GM18868 (cell line): ENCODE measurements around the gene HSF2.

Source experiments
- ATAC-seq: cut with Tn5 transposase; IDR thresholded peaks from one replicate; pipeline ENCODE4 v1.9.1; 2021; ENCODE audit warnings: mild to moderate bottlenecking, moderate library complexity; ENCODE audit not compliant: unreplicated experiment

Gene HSF2

DNA sequence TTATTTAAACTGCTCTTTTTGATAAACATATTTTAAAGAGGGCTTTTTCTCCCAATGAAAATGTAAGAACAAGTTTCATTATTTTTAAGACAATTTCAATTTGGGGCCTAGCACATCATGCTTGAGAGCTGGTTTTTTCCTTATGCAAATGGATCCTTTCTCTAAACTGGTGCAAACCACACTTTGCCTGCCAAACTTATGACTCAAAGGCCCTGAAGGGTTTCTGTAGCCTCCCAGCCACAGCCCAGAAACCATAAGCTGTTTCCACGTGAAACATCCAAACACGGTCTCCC is 451 bp upstream of the HSF2 start:
- ATAC-seq, result no peak

DNA sequence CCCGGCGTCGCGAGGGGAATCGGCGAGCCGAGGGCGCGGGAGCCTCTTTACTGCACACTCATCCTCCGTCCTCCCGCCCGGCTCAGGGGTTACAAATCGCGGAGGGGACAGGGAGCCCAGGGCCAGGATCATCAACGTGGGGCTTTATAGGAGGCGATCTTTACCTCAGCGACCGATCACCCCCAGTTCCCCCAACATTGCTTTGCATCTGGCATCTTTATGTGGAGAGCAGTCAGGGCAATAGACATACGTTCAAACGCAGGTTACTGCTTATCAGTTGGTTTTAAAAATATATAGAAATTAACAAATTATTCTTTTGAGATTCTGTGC is 634 bp downstream of the HSF2 start:
- ATAC-seq, result peak; percentile 7

DNA sequence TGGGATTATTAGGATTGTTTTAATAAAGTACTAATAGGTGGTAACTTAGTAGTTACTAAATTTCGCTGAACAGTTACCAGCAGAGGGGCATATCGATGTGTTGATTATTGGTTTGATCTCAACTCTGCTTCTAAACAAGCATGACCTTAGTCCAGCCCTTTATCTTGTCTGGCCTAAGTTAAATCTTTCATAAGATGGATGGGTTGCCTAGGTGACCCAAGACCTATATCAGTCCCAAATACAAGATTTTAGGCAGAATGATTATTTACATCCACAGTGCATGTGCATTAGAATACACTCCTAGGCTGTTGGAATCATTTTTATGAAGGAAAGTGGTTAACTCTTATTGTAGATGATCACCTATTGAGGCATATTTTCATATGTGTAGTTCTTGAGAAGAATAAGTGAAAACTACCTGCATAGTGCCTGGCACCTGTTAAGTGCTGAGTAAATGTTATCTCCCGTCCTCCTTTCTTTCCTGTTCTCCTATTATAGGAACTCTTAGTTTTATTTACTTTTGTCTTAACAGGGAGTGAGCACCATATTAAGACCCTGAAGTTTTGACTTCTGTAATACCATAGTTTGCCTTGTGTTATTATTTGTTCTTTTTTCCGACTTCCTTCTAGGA is 1.1 kb downstream of the HSF2 start:
- ATAC-seq, result no peak

DNA sequence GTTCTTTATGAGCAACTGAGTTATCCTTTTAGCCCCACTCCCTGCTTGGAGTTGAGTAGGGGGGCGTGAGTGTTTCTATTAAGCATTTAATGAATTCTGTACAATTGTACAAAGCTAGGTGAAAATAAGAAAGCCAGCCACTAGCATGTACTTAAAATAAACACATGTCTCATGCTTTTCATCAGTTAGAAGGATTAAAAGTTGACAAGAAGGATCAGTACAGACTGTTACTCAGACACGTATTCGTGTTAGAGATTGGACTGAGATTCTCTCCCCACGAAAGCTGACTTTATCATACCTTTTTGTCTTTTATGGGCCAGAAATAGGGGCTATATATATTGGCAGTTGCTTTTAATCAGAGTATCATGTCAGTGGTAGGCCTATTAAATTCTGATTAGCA is 1.7 kb downstream of the HSF2 start:
- no peak for ATAC-seq

DNA sequence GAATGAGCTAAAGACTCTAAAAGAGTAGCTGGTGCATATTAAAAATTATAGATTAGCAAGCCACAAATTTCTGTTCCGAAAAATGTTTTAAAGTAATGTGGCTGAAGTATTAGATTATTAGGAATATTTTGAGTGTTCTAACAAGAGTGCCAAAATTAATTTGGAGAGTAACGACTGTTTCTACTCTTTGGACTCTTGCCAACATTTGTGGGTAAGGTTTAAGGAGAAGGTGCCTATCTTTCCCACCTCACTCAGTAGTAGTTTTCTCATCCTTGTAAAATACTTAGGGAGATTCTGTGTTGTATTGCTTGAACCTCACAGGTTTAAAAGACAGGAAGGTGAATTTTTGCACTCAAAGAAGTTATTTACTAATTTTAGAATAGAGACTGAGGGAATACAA is 5.0 kb downstream of the HSF2 start:
- no peak for ATAC-seq

DNA sequence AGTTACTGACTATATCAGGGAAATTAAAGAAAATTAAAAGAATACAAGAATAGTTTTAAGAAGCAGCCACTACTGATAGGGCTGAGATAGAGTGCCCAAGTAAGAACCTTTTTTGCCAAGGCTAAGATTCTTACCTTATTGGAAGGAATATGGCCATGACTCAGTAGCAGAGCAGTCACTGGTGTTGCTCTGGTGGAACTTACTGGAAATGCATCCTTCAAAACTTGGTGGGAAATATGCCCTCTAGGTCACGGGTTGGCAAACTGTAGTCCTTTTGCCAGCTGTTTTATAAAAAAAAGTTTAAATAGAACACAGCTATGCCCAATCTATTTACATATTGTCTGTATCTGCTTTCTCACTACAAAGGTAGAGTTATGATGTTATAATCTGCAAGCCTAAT is 6.0 kb downstream of the HSF2 start:
- no peak for ATAC-seq

DNA sequence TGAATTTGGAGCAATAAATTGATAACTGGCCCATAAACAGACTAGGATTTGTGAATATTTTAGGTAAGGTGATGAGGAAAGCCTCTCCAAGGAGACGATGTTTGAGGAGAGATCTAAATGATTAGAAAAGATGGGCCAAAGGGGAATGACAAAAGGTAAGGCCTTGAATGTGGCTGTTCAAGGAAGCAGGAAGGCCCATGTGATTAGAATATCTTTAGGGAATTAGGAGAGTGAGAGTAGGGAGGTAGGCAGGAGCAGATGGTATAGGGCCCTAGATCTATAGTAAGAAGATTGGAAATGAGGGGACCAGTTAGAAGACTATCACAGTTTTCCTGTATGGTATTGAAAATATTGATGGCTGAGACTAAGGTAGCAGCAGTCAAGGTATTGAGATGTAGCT is 6.7 kb downstream of the HSF2 start:
- ATAC-seq, result no peak

DNA sequence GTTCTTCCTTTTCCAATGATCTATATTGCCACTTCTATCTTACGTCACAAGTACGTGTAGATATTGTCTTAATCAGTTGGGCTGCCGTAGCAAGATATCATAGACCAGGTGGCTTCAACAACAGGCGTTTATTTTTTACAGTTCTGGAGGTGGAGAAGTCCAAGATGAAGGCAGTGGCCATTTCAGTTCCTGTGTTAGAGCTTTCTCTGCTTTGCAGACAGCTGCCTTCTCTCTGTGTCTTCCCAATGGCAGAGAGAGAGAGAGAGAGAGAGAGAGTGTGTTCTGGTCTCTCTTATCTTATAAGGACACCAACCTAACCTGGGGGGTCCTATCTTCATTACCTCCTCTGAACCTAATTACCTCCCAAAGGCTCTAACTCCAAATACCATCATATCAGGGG is 8.3 kb downstream of the HSF2 start:
- ATAC-seq, result no peak

DNA sequence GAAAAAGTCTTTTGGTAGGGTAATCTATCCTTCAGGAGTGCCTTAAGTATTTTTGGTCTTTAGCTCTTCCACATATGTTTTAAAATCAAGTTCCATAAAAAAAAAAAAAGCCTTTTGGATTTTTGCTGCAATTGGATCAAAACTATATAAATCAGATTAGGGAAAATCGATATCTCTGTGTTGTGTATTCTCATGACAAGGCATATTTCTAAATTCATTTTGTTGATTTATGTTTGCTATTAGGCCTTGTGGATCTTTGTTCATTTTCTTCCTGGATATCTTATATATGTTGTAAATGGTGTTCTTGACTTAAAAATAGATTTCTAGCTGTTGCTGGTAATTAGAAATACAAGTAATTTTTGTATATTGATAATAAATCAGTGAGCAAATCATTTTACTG is 8.8 kb downstream of the HSF2 start:
- no peak for ATAC-seq

DNA sequence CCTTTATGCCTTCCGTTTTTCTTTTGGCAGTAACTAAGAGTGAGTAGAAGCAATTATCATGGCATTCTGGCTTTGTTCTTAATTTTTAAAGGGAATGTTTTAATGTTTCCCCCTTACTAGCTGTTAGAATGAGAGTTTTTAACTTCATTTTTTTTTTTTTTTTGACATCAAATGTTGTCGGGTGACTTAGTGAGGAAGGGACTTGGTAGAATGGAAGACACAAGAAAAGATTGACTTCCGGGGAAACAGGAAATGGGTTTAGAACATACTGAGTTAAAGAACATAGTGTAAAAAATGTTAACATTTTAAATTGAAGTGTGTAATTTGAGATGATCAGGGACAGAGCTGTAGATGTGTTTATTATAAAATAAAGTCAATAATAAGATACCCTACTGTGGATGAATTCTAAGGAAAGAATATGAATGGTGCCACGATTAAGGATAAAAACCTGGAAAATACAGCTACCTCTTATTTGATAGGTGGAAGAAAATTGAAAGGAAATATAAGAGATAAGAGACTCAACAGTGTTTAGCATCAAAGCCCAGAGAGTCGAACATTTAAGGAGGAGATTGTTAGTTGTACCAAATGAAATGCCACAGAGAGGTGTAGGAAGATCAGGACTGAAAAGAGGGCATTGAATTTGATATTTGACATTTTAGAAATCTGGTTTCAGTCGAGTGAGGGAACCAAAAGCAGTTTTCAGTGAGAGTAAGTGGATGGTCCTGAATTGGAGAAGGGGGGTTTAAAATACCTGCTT is 9.4 kb downstream of the HSF2 start:
- ATAC-seq, result no peak

DNA sequence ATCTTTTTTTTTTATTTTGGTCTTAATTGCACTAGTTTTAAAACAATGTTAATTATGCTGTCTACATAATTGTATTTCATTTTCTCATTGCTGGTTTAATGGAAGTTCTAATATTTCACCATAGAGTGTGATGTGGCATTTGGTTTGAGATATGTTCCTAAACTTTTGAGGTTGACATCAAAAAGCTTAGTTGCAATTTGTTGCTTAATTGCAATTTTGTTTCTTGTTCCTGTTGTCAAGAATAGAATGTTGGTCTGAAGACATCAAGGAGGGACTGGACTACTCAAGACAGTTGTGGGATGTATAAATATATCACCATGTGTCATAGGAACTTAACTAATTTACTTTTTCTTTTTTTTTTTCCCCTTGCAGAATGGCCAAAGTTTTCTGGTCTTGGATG is 12.5 kb downstream of the HSF2 start:
- ATAC-seq, result no peak

DNA sequence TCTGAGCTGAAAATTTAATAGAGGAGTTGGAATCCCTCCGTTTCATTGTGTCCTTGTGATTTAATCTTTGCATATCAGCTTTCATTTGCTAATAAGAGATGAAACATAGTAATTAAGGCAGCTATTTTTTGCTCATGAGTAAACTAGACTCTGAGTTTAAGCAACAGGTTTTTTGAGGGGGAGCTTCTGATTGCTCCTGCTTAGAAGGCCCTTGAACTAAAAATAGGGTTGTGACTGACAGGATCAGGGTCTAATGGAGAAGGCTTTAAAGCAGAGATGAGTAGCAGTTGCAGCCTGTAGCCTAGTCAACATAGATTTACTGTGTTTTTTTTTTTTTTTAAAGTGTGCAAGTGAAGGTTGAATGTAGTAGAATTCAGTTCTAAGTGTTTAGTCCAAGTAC is 17.4 kb downstream of the HSF2 start:
- no peak for ATAC-seq

DNA sequence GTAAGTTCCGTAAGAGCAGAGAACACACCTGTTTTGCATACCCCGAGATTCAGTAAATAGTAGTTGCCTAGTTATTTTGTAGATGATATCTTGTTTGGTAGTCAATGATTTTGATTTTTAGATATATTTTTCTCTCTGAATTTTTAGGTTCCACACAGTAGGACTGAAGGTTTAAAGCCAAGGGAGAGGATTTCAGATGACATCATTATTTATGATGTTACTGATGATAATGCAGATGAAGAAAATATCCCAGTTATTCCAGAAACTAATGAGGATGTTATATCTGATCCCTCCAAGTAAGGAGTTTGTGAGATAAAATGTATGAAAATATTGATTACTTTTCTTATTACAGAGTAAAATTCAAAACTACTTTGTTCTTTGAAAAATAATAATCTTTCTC is 22.6 kb downstream of the HSF2 start:
- ATAC-seq, result no peak

DNA sequence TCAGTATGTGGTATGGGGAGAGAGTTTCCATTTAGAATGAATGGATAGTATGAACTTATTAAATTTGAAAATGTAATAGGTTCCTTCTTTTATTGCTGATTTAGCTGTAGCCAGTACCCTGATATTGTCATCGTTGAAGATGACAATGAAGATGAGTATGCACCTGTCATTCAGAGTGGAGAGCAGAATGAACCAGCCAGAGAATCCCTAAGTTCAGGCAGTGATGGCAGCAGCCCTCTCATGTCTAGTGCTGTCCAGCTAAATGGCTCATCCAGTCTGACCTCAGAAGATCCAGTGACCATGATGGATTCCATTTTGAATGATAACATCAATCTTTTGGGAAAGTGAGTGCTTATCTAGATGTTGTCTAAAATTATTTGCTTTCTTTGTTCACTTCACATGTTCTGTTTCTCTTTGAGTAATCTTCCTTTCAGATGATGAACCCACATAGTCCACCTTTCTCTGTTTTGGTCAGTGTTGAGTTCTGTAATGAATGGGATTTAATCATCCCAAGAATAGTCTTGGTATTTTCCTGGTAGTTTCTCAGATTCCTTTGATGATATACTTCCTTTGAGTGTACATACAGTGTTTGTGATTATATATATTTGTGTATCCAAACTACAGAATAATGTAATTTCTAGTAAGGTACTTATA is 23.3 kb downstream of the HSF2 start:
- ATAC-seq, result peak; percentile 96

DNA sequence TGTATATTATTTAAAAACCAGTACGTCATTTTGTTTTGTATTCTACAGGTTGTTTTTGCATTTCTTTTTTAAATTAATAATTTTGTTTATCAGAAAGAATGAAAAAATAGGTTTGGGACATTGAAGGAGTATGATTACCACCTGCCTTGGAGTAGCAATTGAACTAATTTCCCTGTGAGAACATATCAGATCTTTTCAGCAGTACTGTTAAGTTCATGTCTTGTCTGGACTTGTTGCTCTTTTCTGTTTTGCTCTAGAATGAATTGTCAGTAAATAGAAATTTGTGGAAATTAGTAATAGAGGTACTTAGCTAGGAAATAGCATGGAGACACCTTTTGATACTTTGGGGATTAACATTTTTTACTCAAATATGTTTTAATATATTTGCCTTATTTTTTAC is 24.3 kb downstream of the HSF2 start:
- no peak for ATAC-seq

DNA sequence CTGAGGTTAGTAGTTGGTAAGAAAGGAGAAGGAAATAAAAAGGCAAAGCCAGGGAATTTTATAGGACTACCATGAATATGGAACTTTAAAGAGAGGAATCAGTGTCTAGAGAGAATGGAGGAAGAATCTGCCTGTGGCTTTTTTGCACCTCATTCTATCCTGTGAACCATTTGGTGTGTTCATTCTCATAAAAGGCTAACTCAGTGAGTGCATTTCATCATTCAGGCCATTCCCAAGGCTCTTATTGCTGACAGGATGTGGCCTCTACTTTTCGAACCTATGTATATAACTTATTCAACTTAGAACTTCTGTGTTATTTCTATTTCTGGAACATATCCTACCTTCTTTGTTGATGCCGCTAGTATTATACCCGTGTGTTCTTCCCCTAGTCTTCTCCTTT is 27.1 kb downstream of the HSF2 start:
- no peak for ATAC-seq

DNA sequence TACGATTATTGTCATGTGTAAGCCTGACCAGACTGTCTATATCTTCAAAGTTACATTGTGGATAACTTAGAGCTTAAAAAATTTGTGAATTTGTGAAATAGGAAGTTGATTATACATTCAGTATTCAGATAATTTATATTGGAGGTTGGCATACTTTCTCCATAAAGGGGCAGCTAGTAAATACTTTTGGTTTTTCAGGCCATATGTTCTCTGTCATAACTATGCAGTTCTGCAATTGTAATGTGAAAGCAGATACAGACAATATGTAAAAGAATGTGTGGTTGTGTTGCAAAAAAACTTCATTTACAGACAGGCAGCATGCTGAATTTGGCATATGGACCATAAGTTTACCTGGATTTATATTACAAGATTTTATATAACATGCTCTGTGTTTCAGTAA is 29.3 kb downstream of the HSF2 start:
- no peak for ATAC-seq

DNA sequence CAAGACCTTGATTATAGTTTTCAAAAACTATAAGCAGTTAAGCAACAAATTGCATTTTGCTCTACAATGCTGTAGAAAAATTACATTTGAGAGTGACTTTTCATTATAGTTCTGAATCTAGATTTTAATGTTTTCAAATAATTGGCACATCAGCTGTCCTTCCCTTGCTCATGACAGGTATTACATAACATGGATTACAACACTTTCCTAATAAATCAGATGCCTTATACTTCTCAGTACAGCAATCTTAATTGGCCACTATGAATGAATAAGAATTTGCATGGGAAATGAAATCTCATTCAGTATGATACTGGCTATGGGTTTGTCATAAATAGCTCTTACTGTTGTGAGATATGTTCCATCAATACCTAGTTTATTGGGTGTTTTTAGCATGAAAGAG is 29.9 kb downstream of the HSF2 start:
- ATAC-seq, result no peak

DNA sequence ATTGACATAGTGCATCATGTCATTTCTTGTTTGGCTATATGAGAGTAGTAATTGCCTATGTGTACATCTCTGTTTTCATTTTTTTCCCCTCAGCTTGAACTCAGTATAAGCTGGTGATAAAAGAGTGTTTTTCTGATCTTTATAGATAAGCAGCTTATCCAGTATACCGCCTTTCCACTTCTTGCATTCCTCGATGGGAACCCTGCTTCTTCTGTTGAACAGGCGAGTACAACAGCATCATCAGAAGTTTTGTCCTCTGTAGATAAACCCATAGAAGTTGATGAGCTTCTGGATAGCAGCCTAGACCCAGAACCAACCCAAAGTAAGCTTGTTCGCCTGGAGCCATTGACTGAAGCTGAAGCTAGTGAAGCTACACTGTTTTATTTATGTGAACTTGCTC is 32.3 kb downstream of the HSF2 start:
- no peak for ATAC-seq

DNA sequence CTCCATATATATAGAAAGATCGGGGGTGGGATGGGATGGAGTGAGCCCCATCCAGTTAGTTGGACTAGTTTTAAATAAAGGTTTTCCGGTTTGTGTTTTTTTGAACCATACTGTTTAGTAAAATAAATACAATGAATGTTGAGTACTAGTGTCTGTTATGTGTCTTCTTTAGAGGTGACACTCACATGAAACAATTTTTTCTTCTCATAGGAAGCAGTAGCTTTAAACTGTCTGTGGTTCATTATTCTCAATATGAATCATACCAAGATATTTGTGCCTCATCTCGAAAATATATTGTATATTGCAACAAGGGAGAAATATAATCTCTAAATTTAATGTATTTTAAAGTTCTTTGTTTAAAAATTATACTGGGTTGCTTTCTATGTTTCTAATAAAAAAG is 33.4 kb downstream of the HSF2 start:
- ATAC-seq, result peak; percentile 89

DNA sequence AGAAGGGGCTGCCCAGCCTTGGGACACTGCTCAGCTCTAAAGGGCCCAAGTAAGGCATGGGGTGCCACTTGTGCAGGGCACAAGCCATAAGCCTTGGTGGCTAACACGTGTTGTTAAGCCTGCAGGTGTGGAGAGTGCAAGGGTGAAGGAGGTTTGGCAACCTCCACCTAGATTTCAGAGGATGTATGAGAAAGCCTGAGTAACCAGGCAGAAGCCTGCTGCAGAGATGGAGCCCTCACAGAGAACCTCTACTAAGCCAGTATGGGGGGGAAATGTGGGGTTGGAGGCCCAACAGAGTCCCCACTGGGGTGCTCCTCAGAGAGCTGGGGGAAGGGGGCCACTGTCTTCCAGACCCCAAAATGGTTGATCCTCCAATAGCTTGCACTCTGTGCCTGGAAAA is 39.5 kb downstream of the HSF2 start:
- ATAC-seq, result no peak

DNA sequence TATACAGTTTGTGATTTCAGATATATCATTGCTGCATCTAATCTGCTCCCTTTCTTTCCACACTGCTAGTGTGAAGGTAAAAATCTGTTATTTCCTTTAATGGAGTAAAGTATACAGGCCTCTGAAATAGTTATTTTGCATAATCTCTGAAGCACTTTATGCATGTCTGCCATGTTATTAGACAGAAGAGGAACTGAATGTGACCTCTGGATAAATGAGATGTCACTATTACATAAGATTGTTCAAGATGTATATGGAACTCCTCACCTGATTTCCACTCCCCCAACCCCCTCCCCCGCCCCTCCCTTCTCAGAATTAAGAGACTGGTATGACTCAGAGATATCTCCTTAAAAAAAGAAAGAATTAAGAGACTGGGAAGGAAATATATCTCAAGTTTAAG is 45.8 kb downstream of the HSF2 start:
- ATAC-seq, result no peak

DNA sequence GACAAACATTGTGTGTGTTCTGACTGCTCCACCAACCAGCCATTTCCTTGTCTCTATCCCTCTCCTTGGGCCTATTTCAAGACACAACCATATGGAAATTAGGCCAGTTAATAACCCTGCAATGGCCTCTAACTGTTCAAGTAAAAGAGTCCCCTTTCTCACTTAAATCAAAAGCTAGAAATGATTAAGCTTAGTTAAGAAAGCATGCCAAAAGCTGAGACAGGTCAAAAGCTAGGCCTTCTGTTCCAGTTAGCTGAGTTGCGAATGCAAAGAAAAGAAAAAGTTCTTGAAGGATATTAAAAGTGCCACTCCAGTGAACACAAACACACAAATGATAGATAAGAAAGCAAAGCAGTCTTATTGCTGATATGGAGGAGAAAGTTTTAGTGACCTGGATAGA is 49.6 kb downstream of the HSF2 start:
- no peak for ATAC-seq
